WTC11 (cell line): ENCODE results near the gene TMTC2.

Source experiments
- ESRRA ChIP-seq: sonication (generic); formaldehyde crosslinking; IDR thresholded peaks from 2 replicates; pipeline ENCODE4 v1.8.1; 2022; ENCODE audit warnings: mild to moderate bottlenecking, missing genetic modification reagents, borderline replicate concordance
- ETV6 ChIP-seq: sonication (generic); formaldehyde crosslinking; IDR thresholded peaks from 2 replicates; pipeline ENCODE4 v1.8.1; 2022; ENCODE audit warnings: mild to moderate bottlenecking, missing genetic modification reagents
- FOXP1 ChIP-seq: sonication (generic); formaldehyde crosslinking; IDR thresholded peaks from 2 replicates; pipeline ENCODE4 v1.8.0; 2022; ENCODE audit warnings: missing genetic modification reagents, mild to moderate bottlenecking, moderate library complexity, borderline replicate concordance
- IRF1 ChIP-seq: sonication (generic); formaldehyde crosslinking; IDR thresholded peaks from 2 replicates; pipeline ENCODE4 v1.8.0; 2023; ENCODE audit warnings: missing genetic modification reagents
- MAX ChIP-seq: sonication (generic); formaldehyde crosslinking; IDR thresholded peaks from 2 replicates; pipeline ENCODE4 v1.8.0; 2022; ENCODE audit warnings: mild to moderate bottlenecking, missing genetic modification reagents
- NR3C1 ChIP-seq: sonication (generic); formaldehyde crosslinking; conservative IDR thresholded peaks from 2 replicates; pipeline ENCODE4 v1.8.1; 2023; ENCODE audit warnings: low read depth, mild to moderate bottlenecking, missing genetic modification reagents
- TCF7 ChIP-seq: sonication (generic); formaldehyde crosslinking; IDR thresholded peaks from 2 replicates; pipeline ENCODE4 v1.8.0; 2022; ENCODE audit warnings: mild to moderate bottlenecking, low read depth, missing genetic modification reagents, moderate library complexity
- ZBTB21 ChIP-seq: sonication (generic); formaldehyde crosslinking; IDR thresholded peaks from 2 replicates; pipeline ENCODE4 v1.8.1; 2023; ENCODE audit warnings: mild to moderate bottlenecking, missing genetic modification reagents, borderline replicate concordance
- ZBTB43 ChIP-seq: sonication (generic); formaldehyde crosslinking; IDR thresholded peaks from 2 replicates; pipeline ENCODE4 v1.8.1; 2023; ENCODE audit warnings: mild to moderate bottlenecking, missing genetic modification reagents
- ZNF281 ChIP-seq: sonication (generic); formaldehyde crosslinking; IDR thresholded peaks from 2 replicates; pipeline ENCODE4 v1.8.0; 2023; ENCODE audit warnings: mild to moderate bottlenecking, missing genetic modification reagents
- ZNF423 ChIP-seq: fragments of 250-450 bp; sonication (Bioruptor Pico); IDR thresholded peaks from 2 replicates; pipeline ENCODE4 v2.1.2; 2022; ENCODE audit warnings: mild to moderate bottlenecking, moderate library complexity
- TF ChIP-seq, protein P1 (sequence below): sonication (generic); formaldehyde crosslinking; IDR thresholded peaks from 2 replicates; pipeline ENCODE4 v1.8.1; 2023; ENCODE audit warnings: mild to moderate bottlenecking, missing genetic modification reagents, borderline replicate concordance
- TF ChIP-seq, protein P2 (sequence below): fragments of 200-600 bp; IDR thresholded peaks from 2 replicates; pipeline ENCODE4 v1.8.0; 2022; ENCODE audit warnings: antibody characterized with exemption
- TF ChIP-seq, protein P3 (sequence below): sonication (generic); formaldehyde crosslinking; IDR thresholded peaks from 2 replicates; pipeline ENCODE4 v1.8.1; 2023; ENCODE audit warnings: mild to moderate bottlenecking, missing genetic modification reagents, moderate library complexity

DNA sequence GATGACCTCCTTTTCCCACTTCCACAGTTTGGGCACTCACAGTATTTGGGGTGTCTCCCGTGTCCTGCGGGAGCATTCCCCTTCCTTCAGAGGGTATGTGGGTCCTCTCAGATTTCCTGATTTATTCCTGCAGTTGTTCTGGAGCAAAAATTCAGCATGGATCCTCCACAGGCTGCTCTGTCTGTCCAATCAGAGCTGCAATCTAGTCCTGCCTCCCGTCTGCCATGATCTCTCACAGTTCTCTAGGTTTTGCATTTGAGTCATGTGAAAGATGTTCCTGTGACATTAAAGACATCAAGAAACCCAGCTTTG, 435.9 kb downstream of the TMTC2 start:
- TF ChIP-seq, protein P1, sequence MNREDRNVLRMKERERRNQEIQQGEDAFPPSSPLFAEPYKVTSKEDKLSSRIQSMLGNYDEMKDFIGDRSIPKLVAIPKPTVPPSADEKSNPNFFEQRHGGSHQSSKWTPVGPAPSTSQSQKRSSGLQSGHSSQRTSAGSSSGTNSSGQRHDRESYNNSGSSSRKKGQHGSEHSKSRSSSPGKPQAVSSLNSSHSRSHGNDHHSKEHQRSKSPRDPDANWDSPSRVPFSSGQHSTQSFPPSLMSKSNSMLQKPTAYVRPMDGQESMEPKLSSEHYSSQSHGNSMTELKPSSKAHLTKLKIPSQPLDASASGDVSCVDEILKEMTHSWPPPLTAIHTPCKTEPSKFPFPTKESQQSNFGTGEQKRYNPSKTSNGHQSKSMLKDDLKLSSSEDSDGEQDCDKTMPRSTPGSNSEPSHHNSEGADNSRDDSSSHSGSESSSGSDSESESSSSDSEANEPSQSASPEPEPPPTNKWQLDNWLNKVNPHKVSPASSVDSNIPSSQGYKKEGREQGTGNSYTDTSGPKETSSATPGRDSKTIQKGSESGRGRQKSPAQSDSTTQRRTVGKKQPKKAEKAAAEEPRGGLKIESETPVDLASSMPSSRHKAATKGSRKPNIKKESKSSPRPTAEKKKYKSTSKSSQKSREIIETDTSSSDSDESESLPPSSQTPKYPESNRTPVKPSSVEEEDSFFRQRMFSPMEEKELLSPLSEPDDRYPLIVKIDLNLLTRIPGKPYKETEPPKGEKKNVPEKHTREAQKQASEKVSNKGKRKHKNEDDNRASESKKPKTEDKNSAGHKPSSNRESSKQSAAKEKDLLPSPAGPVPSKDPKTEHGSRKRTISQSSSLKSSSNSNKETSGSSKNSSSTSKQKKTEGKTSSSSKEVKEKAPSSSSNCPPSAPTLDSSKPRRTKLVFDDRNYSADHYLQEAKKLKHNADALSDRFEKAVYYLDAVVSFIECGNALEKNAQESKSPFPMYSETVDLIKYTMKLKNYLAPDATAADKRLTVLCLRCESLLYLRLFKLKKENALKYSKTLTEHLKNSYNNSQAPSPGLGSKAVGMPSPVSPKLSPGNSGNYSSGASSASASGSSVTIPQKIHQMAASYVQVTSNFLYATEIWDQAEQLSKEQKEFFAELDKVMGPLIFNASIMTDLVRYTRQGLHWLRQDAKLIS = no peak
- TF ChIP-seq, protein P2, sequence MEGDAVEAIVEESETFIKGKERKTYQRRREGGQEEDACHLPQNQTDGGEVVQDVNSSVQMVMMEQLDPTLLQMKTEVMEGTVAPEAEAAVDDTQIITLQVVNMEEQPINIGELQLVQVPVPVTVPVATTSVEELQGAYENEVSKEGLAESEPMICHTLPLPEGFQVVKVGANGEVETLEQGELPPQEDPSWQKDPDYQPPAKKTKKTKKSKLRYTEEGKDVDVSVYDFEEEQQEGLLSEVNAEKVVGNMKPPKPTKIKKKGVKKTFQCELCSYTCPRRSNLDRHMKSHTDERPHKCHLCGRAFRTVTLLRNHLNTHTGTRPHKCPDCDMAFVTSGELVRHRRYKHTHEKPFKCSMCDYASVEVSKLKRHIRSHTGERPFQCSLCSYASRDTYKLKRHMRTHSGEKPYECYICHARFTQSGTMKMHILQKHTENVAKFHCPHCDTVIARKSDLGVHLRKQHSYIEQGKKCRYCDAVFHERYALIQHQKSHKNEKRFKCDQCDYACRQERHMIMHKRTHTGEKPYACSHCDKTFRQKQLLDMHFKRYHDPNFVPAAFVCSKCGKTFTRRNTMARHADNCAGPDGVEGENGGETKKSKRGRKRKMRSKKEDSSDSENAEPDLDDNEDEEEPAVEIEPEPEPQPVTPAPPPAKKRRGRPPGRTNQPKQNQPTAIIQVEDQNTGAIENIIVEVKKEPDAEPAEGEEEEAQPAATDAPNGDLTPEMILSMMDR = no peak
- TF ChIP-seq ESRRA (CRISPR knock-in tag) = no peak
- no peak for TF ChIP-seq IRF1 (CRISPR knock-in tag)
- no peak for TF ChIP-seq ZBTB43
- no peak for TF ChIP-seq ZNF423 (CRISPR knock-in tag)
- no peak for TF ChIP-seq ZNF281 (CRISPR knock-in tag)
- no peak for TF ChIP-seq MAX
- no peak for TF ChIP-seq NR3C1 (CRISPR knock-in tag)
- TF ChIP-seq, protein P3, sequence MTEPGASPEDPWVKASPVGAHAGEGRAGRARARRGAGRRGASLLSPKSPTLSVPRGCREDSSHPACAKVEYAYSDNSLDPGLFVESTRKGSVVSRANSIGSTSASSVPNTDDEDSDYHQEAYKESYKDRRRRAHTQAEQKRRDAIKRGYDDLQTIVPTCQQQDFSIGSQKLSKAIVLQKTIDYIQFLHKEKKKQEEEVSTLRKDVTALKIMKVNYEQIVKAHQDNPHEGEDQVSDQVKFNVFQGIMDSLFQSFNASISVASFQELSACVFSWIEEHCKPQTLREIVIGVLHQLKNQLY (CRISPR knock-in tag) = no peak
- TF ChIP-seq FOXP1 (CRISPR knock-in tag) = no peak
- no peak for TF ChIP-seq TCF7 (CRISPR knock-in tag)
- no peak for TF ChIP-seq ZBTB21 (CRISPR knock-in tag)
- TF ChIP-seq ETV6 (CRISPR knock-in tag) = no peak
